ENCODE measurements around the gene NAGPA. TPM values are rescaled to one million over a fixed set of nuclear protein-coding genes. Genes with fewer than 3 reads are reported as not detected.

The NAGPA gene
- total and polyA plus RNA-seq, 2 of the 13 experiments (the other 11 are each of a cell fraction or from before 2014, with no cell fraction given) = 27.1 to 60.3 TPM

- WGBS (ENCODE audit: low lambda C conversion rate) = 21% methylated on average over 8 of the region's 8 CpGs
- no peak for DNase-seq (ENCODE audit: low spot score)
- intact Hi-C loops (cut with micrococcal nuclease; ENCODE audit: unreplicated experiment) = no loop called here
- no peak overlapping the region for H3K4me2 ChIP-seq (ENCODE audit: low read depth, low read length)
- no peak for ATAC-seq
- no peaks in the 10 kb centered on the region for H3K9me3 ChIP-seq (ENCODE audit: low read length)
- H3K4me1 ChIP-seq (ENCODE audit: insufficient read depth, low read length) = peaks cover 13% of the 10 kb centered on the region
- no peak overlapping the region for H2AFZ ChIP-seq (ENCODE audit: low read length)
- no peak for FAIRE-seq
- no peak overlapping the region for H3K4me3 ChIP-seq (replicated peaks in 1 of 3; ENCODE audit: insufficient read depth in 1 of 3, low read depth in 2 of 3, low read length in 3 of 3)
- no peak overlapping the region for H3K27ac ChIP-seq (ENCODE audit: extremely low read length, insufficient read depth, low read length)
- H3K36me3 ChIP-seq (replicated peaks in 1 of 2; ENCODE audit: control insufficient read depth in 1 of 2, insufficient read depth in 2 of 2, low read length in 2 of 2) = no peaks in the 10 kb centered on the region
- no peak overlapping the region for H3K9ac ChIP-seq (ENCODE audit: insufficient read depth, low read depth, low read length)
- H3K79me2 ChIP-seq (ENCODE audit: insufficient read depth, low read length) = no peaks in the 10 kb centered on the region
- BruUV-seq (replicated peaks) = no TSS peak
- in situ Hi-C loops (cut with HindIII; ENCODE audit: extremely low pct_ligation_motif_present, low pct_unique_long_range_greater_than_20kb) = no loop called here
- 0 out of 2 replicates have a peak, but pooled peaks have one; percentile 20 for TF ChIP-seq ZNF768 (CRISPR knock-in tag; IDR thresholded peaks at IDR 0.05)
- no peak for TF ChIP-seq ZNF788 (CRISPR knock-in tag; IDR thresholded peaks at IDR 0.05; ENCODE audit: borderline replicate concordance)
- TF ChIP-seq PATZ1 (CRISPR knock-in tag; IDR thresholded peaks at IDR 0.05) = peak; percentile 95
- 0 out of 2 replicates have a peak, but pooled peaks have one; percentile 20 for TF ChIP-seq ZNF687 (CRISPR knock-in tag; IDR thresholded peaks at IDR 0.05)
- peak; percentile 14; the same call in 1 of the 2 replicates for TF ChIP-seq SALL1 (CRISPR knock-in tag; IDR thresholded peaks at IDR 0.05)
- H4K20me1 ChIP-seq (ENCODE audit: insufficient read depth, low read length) = no peaks in the 10 kb centered on the region
- H3K27me3 ChIP-seq (ENCODE audit: control insufficient read depth in 1 of 2, insufficient read depth in 2 of 2, low read length in 2 of 2) = peaks cover 7 to 43% of the 10 kb centered on the region in 2 experiments
- ChIA-PET CTCF (ENCODE audit: low intra/inter-chr PET ratio, low total read pairs) (no interaction called here), POLR2A (no interaction called here)
Observed at GRCh38 chr16:4990415-4990814, 43.3 kb downstream of the NAGPA start.

All from HepG2 (cell line).